GM10248 (cell line): ENCODE data around the gene MYLK.

ENCODE experiments used
- CTCF ChIA-PET: fragments of 300-600 bp; sonication (Branson Sonifier 250); formaldehyde crosslinking; extraction: SDS; loops from one replicate; lab custom pipeline; 2021; ENCODE audit warnings: antibody characterized with exemption; lab: Yijun Ruan, JAX
- POLR2A ChIA-PET: fragments of 350-650 bp; sonication (Branson Sonifier 250); formaldehyde crosslinking; extraction: SDS; loops from one replicate; lab custom pipeline; 2020; ENCODE audit warnings: antibody characterized with exemption; lab: Yijun Ruan, JAX
- DNase-seq: peaks from one replicate; pipeline ENCODE4 v3.0.0; 2012; ENCODE audit errors: extremely low spot score
- TF ChIP-seq, protein P1 (sequence below): IDR thresholded peaks from 2 replicates; pipeline ENCODE4 v1.5.1; 2012; ENCODE audit warnings: mild to moderate bottlenecking, low read depth; ENCODE audit errors: extremely low read depth, missing control alignments, control extremely low read depth

Gene MYLK

DNA sequence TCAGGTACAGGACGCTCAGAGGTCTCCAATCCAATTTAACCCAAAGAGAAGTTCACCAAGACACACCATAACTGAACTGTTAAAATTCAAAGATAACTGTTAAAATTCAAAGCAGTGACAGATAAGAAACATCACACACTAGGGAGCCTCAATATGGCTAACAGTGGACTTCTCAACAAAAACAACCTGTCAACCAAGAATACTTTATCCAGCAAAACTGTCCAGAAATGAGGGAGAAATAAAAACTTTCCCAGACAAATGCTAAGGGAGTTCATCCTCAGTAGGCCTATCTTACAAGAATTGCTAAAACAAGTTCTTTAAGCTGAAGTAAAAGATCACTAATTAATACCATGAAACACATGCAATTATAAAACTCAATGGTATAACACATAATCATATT, 36.3 kb upstream of the MYLK start:
- ChIA-PET CTCF (no interaction called here), POLR2A (no interaction called here)
- TF ChIP-seq, protein P1, sequence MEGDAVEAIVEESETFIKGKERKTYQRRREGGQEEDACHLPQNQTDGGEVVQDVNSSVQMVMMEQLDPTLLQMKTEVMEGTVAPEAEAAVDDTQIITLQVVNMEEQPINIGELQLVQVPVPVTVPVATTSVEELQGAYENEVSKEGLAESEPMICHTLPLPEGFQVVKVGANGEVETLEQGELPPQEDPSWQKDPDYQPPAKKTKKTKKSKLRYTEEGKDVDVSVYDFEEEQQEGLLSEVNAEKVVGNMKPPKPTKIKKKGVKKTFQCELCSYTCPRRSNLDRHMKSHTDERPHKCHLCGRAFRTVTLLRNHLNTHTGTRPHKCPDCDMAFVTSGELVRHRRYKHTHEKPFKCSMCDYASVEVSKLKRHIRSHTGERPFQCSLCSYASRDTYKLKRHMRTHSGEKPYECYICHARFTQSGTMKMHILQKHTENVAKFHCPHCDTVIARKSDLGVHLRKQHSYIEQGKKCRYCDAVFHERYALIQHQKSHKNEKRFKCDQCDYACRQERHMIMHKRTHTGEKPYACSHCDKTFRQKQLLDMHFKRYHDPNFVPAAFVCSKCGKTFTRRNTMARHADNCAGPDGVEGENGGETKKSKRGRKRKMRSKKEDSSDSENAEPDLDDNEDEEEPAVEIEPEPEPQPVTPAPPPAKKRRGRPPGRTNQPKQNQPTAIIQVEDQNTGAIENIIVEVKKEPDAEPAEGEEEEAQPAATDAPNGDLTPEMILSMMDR, result no peak
- DNase-seq, result no peak

DNA sequence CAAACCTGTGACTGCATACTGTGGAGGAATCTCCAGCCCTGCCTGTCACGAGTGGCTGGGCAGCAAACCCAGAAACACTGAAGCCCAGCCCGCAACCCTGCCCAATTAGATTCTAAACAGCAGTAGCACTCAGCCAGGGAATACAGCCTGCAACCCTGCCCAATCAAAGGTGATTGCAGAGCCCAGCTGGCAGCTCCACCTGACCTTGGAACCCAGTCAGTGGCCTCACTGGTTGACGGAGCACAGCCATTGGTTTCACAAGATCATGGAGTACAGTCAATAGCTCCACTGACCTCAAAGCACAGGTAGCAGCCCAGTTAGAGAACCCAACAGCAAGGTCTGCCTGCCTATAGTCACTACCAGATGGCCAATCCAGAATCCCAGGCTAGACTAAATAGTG, 35.2 kb upstream of the MYLK start:
- ChIA-PET CTCF (no interaction called here), POLR2A (no interaction called here)
- TF ChIP-seq, protein P1, result no peak

GRCh38 chr3:123914829-123915228, 30.7 kb upstream of the MYLK start:
- ChIA-PET POLR2A (no interaction called here), CTCF (interaction anchor here (1.0 to 1.3 kb wide), 2 partner anchors 9 to 21 kb away, joined by 3 read pairs; no protein-coding TSS in a partner anchor)
- DNase-seq, result no peak
- TF ChIP-seq, protein P1, result no peak

More for the DNA sequence above, 35.2 kb upstream of the MYLK start:
- DNase-seq, result no peak

DNA sequence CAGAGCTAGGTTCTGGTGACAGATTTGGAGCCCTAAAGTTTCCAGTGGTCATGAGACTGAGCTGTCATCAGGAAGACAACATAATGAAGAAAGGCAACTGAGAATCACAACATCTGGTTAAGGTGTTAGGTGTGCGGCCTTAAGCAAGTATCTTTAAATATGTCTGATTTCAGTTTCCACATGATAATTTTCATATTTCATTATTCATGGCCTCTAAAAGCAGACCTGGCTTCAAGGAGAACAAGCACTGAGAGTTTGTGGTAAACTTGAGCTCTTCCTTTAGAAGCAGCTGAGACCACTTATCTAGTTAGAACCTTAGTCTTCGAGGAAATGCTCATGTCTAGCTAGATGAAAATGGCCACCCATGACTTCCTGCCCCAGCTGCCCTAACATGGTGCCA, 25.7 kb upstream of the MYLK start:
- no peak for DNase-seq
- ChIA-PET CTCF (no interaction called here), POLR2A (no interaction called here)
- TF ChIP-seq, protein P1, result no peak

GRCh38 chr3:123907720-123908119, 23.6 kb upstream of the MYLK start:
- ChIA-PET POLR2A (no interaction called here), CTCF (interaction anchor here (1.2 to 1.4 kb wide), 2 partner anchors 8 to 10 kb away, joined by 3 to 4 read pairs; no protein-coding TSS in a partner anchor)
- TF ChIP-seq, protein P1, result no peak
- no peak for DNase-seq

DNA sequence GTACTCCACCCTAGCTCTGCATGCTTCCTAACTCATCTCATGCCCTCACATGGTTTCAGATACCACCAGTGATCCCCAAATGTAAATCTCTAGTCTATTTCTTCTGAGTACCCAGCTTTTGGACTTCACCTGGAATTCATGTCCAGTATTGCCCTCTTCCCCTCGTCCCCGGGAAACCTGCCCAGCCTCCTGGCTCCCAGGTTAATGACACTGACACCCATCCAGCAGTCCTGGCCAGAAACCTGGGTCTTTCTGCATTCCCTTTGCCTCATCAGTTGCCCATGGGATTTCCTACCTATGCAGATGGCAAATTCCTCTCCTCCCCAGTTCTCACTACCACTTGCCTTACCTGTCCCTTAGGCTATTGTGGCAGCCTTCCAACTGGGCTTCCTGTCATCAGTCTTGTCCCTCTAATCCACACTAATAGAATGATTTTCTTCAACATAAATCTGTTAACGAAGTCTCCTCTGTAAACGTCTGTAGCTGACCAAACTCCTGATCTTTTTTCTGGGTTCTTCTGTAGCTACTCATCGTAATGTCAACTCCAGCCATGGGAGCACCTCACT, 15.3 kb upstream of the MYLK start:
- POLR2A ChIA-PET, result no interaction called here
- no peak for DNase-seq
- CTCF ChIA-PET, result interaction anchor here (1.3 kb wide), 1 partner anchor 10 kb away, joined by 3 read pairs; no protein-coding TSS in a partner anchor
- TF ChIP-seq, protein P1, result no peak
